ENCODE measurements around the gene TMOD3.

DNA sequence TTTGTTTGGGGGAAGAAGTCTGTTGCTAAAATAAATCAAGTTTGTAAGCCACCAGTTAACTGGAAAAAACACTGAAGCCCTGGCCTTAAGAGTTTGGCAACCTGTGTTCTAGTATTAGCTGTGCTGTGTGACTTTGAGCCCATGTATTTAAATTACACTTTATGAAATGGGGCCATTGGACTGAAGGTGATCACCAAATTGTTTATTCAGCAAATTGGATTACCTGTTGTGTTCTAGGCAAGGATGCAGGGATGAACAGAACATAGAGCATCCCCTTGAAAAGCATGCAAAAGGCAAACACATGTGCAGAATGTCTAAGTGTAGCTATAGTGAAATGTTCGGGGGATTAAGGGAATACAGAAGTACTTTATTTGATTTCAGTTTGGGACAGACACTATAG is 54.6 kb downstream of the TMOD3 start:
- TF ChIP-seq CTCF (conservative IDR thresholded peaks at IDR 0.05 in 1 of 2, IDR thresholded peaks at IDR 0.05 in 1 of 2; ENCODE audit: extremely low read depth in 1 of 2, insufficient read depth in 1 of 2, low read depth in 1 of 2, low read length in 2 of 2) (no peak), EZH2 (IDR thresholded peaks at IDR 0.05; ENCODE audit: borderline replicate concordance, low read length) (no peak)

All from mammary epithelial cell (primary cell).